AG04450 (cell line): Measurements from ENCODE around the gene CD300E. TPM values are rescaled to one million over a fixed set of nuclear protein-coding genes. Genes with fewer than 3 reads are reported as not detected.

Experiments
- CTCF ChIA-PET: fragments of 300-600, 350-600 bp; formaldehyde crosslinking; extraction: SDS; loops from one replicate; lab custom pipeline; 2022; ENCODE audit warnings: antibody characterized with exemption, inconsistent platforms; lab: Charles Lee
- POLR2A ChIA-PET: fragments of 350-600 bp; formaldehyde crosslinking; extraction: SDS; loops from one replicate; lab custom pipeline; 2021; ENCODE audit warnings: antibody characterized with exemption, inconsistent platforms; lab: Yijun Ruan, JAX
- DNase-seq: peaks from one replicate; pipeline ENCODE4 v3.0.0-alpha.2; 2011; ENCODE audit warnings: low read depth, low spot score
- H3K27ac ChIP-seq: one replicate; pipeline ENCODE4 v1.5.1; 2012; ENCODE audit warnings: low read depth, low read length, control low read depth
- H3K27me3 ChIP-seq: one replicate; pipeline ENCODE4 v1.6.0; 2012; ENCODE audit warnings: low read length; ENCODE audit not compliant: control insufficient read depth, insufficient read depth
- H3K4me3 ChIP-seq: 2 replicates; pipeline ENCODE4 v1.5.1; 2011; ENCODE audit warnings: mild to moderate bottlenecking, low read depth, low read length, control low read depth
- H3K9me3 ChIP-seq: 2 replicates; pipeline ENCODE4 v1.5.1; 2012; ENCODE audit warnings: low read length; ENCODE audit not compliant: control insufficient read depth, insufficient read depth
- CTCF ChIP-seq: IDR thresholded peaks from 2 replicates; pipeline ENCODE4 v1.5.1; 2011; ENCODE audit warnings: low read depth, low read length, control low read depth, inconsistent platforms
- polyA plus RNA-seq: library from polyadenylated mRNA; depleted of rRNA; stranded (reverse); fragments of >200 nt; gene quantifications from 2 replicates; pipeline ENCODE4 v1.2.3, GENCODE V29; 2011

CD300E gene
- polyA plus RNA-seq, 1 experiment, result not detected

- no peak for DNase-seq
- Histone ChIP-seq H3K9me3 (no peaks in the 10 kb centered on the region), H3K27ac (no peak overlapping the region), H3K27me3 (no peaks in the 10 kb centered on the region), H3K4me3 (no peak overlapping the region)
- CTCF ChIA-PET, result interaction anchor here (0.7 kb wide), 1 partner anchor 79 kb away, joined by 3 read pairs; no protein-coding TSS in a partner anchor
- no peak for TF ChIP-seq CTCF
- POLR2A ChIA-PET, result no interaction called here
Observed at GRCh38 chr17:74658620-74659019, 35.1 kb upstream of the CD300E start.

- Histone ChIP-seq H3K27me3 (no peaks in the 10 kb centered on the region), H3K27ac (no peak overlapping the region), H3K4me3 (no peak overlapping the region), H3K9me3 (no peaks in the 10 kb centered on the region)
- DNase-seq, result no peak
- TF ChIP-seq CTCF, result no peak
- CTCF ChIA-PET, result no interaction called here
- POLR2A ChIA-PET, result no interaction called here
Observed at GRCh38 chr17:74654742-74655141, 31.2 kb upstream of the CD300E start.

DNA sequence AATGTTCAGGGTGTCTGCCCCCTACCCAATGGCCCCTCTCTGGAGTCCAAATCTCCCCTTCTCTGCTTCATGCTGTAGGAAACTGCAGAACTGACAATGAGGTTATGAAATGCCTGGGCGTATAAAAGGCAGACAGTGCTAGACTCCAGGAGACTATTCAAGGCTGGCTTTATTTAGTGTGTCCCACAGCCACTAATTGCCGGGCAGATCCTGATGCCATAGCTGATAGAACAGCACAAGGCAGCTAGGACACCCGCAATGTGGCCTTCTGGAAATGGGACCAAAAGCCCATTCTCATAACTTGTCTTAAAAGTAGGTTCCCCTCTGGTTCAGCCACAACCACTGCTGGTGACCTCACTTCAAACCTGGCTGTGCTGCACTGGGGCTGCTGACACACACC, 28.5 kb upstream of the CD300E start:
- no peak for DNase-seq
- CTCF ChIA-PET, result no interaction called here

DNA sequence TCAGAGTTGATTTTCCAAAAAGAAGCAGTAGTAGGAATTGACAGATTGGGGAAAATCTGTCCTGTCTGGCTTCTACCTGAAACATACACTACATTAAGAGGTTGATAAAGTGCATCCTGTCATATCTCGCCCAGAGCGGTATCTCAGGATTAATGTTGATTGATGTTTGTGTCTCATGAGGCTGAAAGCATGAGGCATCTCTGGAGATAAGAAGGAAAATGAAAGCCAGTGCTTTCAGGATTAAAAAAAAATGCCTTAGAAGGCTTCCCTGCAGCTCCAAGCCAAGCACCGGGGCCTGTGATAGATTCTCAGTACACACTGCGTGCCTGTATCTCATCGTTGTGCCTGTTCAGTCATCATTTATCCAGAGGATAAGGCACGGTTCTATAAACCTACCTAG, 26.4 kb upstream of the CD300E start:
- CTCF ChIA-PET, result no interaction called here
- no peaks in the 10 kb centered on the region for H3K27me3 ChIP-seq
- POLR2A ChIA-PET, result no interaction called here
- TF ChIP-seq CTCF, result no peak
- no peaks in the 10 kb centered on the region for H3K9me3 ChIP-seq
- H3K4me3 ChIP-seq, result no peak overlapping the region
- no peak overlapping the region for H3K27ac ChIP-seq
- DNase-seq, result no peak

More for the DNA sequence above, 28.5 kb upstream of the CD300E start:
- H3K27me3 ChIP-seq, result no peaks in the 10 kb centered on the region
- no peak for TF ChIP-seq CTCF
- no peaks in the 10 kb centered on the region for H3K9me3 ChIP-seq
- no peak overlapping the region for H3K27ac ChIP-seq
- H3K4me3 ChIP-seq, result no peak overlapping the region
- POLR2A ChIA-PET, result no interaction called here

DNA sequence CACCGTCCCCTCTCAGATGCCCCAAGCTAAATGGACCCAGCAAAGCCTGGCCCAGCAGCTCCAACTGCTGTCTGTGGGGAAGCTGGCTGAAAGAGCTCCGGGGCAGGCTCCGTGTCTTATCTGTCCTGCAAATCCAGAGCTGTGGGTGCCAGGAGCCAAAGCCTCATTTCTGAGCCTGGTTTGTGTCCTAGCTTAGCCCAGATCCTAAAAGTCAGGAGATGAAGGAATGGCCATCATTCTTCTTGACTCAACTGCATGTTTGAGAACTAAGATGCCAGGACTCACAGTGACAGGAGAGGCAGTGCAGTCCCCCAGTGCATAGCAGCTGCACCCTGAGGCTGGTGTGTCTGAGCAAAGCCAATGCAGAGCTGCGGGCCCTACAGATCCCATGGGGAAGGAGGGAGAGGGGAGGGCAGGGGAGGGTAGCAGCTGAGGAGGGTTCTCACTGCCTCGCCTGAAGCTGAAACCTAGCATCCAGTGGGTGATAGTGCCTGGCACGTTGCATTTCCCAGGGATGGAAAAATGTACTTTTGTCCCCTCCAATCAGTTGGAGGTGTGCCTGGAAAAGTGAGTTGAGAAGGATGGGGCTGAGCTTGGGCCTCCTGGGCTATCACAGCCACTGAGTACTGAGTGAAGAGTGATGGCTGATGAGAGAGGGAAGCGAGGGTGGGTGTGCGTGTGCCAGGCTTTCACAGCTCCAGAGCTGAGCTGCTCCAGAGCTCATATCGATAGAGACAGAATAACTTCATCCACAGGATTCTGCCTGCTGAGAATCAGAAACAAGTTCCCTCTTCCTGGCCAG, 24.5 kb upstream of the CD300E start:
- TF ChIP-seq CTCF, result no peak
- Histone ChIP-seq H3K27ac (no peak overlapping the region), H3K9me3 (no peaks in the 10 kb centered on the region), H3K4me3 (no peak overlapping the region), H3K27me3 (no peaks in the 10 kb centered on the region)
- no peak for DNase-seq
- POLR2A ChIA-PET, result no interaction called here
- CTCF ChIA-PET, result interaction anchor here (0.6 kb wide), 1 partner anchor 266 kb away, joined by 3 read pairs; no protein-coding TSS in a partner anchor
